Gastroesophageal sphincter (tissue), 4 donors: ENCODE data around the gene PTPRN2. TPM values are rescaled to one million over a fixed set of nuclear protein-coding genes. Genes with fewer than 3 reads are reported as not detected.

Source experiments
- ATAC-seq: fragments of 150-250 bp; one replicate; pipeline ENCODE4 v1.9.1; 2016; ENCODE audit warnings: mild to moderate bottlenecking, moderate library complexity
- H3K27ac ChIP-seq, 4 donors: fragments of 200-600 bp; sonication (generic) in 3 of 4; 1 replicate in 3 of 4; 2 replicates in 1 of 4; pipeline ENCODE4 v1.5.1; 2016 to 2019
- H3K27me3 ChIP-seq: fragments of 200-600 bp; sonication (generic); one replicate; pipeline ENCODE4 v1.5.1; 2019
- H3K36me3 ChIP-seq, 2 donors: fragments of 200-600 bp; sonication (generic); one replicate each; pipeline ENCODE4 v1.5.1; 2019; ENCODE audit warnings: control low read depth in 1 of 2
- H3K4me1 ChIP-seq, 3 donors: fragments of 200-600 bp; sonication (generic); 1 replicate in 2 of 3; 2 replicates in 1 of 3; pipeline ENCODE4 v1.5.1; 2016 to 2019; ENCODE audit warnings: control low read depth in 2 of 3
- H3K4me3 ChIP-seq, 2 donors: fragments of 200-600 bp; sonication (generic); one replicate each; pipeline ENCODE4 v1.5.1; 2019; ENCODE audit warnings: mild to moderate bottlenecking in 1 of 2, moderate library complexity in 1 of 2
- H3K9me3 ChIP-seq, 3 donors: fragments of 200-600 bp; sonication (generic); one replicate each; pipeline ENCODE4 v1.5.1; 2017 to 2019; ENCODE audit warnings: control low read depth in 2 of 3
- CTCF ChIP-seq, 4 experiments: fragments of 200-600 bp in 2 of 4; fragments of 450-650 bp in 2 of 4; sonication (generic) in 1 of 4; IDR thresholded peaks; one replicate each; pipeline ENCODE4 v1.5.1; 2017 to 2019; ENCODE audit warnings: antibody characterized with exemption in 4 of 4, mild to moderate bottlenecking in 2 of 4, moderate library complexity in 2 of 4
- EP300 ChIP-seq: sonication (generic); formaldehyde crosslinking; IDR thresholded peaks from one replicate; pipeline ENCODE4 v1.6.1; 2017; ENCODE audit warnings: antibody characterized with exemption, mild to moderate bottlenecking
- POLR2A ChIP-seq, 2 donors: fragments of 450-650 bp; IDR thresholded peaks; one replicate each; pipeline ENCODE4 v1.6.1; 2017; ENCODE audit warnings: antibody characterized with exemption in 2 of 2, mild to moderate bottlenecking in 2 of 2, moderate library complexity in 1 of 2
- POLR2AphosphoS5 ChIP-seq: sonication (generic); formaldehyde crosslinking; IDR thresholded peaks from one replicate; pipeline ENCODE4 v1.6.1; 2017; ENCODE audit warnings: antibody characterized with exemption
- WGBS, 2 donors: methylation state at CpG; one replicate each; pipeline ENCODE4 v1.1.5; 2018; ENCODE audit warnings: low coverage in 1 of 2; 5-methylcytosine and 5-hydroxymethylcytosine counted together
- total RNA-seq, 4 donors: library from RNA; depleted of rRNA; stranded (reverse); fragments of >200 nt; gene quantifications; one replicate each; pipeline ENCODE4 v1.1.0, GENCODE V29; 2016

Gene PTPRN2
- total RNA-seq, 4 donors from 2014 or later = 1.7 to 4.7 (median 3.3) TPM

- H3K9me3 ChIP-seq = peaks cover 0 to 17% (median 0%) of the 10 kb centered on the region in 3 donors
- no peak for ATAC-seq
- H3K4me1 ChIP-seq = no peaks in the 10 kb centered on the region
- WGBS, 2 donors = 40 to 57% methylated on average over 1 to 5 of the region's 15 CpGs
- H3K27ac ChIP-seq = no peak overlapping the region
- peaks cover 54% of the 10 kb centered on the region for H3K27me3 ChIP-seq
- no peak overlapping the region for H3K4me3 ChIP-seq
- TF ChIP-seq CTCF (IDR thresholded peaks at IDR 0.05) (no peak), EP300 (no peak), POLR2A (IDR thresholded peaks at IDR 0.05) (no peak), POLR2AphosphoS5 (no peak)
- no peaks in the 10 kb centered on the region for H3K36me3 ChIP-seq
These were observed 624.9 kb downstream of the PTPRN2 start for GRCh38 chr7:157962458-157963306.

GRCh38 chr7:157961731-157962457 lies 625.7 kb downstream of the PTPRN2 start:
- ATAC-seq = no peak
- WGBS, 2 donors = 19 to 31% methylated on average over 14 to 17 of the region's 29 CpGs

GRCh38 chr7:157955348-157955999 lies 632.1 kb downstream of the PTPRN2 start:
- H3K36me3 ChIP-seq = no peaks in the 10 kb centered on the region
- no peak overlapping the region for H3K4me3 ChIP-seq
- WGBS, 2 donors = 33 to 50% methylated on average over 3 to 4 of the region's 13 CpGs
- peaks cover 0 to 20% (median 0%) of the 10 kb centered on the region in 3 donors for H3K9me3 ChIP-seq
- no peak overlapping the region for H3K27ac ChIP-seq
- TF ChIP-seq POLR2AphosphoS5 = no peak
- TF ChIP-seq POLR2A (IDR thresholded peaks at IDR 0.05) = no peak
- TF ChIP-seq EP300 = no peak
- no peak for TF ChIP-seq CTCF (IDR thresholded peaks at IDR 0.05)
- H3K27me3 ChIP-seq = peaks cover 53% of the 10 kb centered on the region
- no peak for ATAC-seq
- H3K4me1 ChIP-seq = no peaks in the 10 kb centered on the region

More at GRCh38 chr7:157961731-157962457, 625.7 kb downstream of the PTPRN2 start:
- Histone ChIP-seq H3K27me3 (peaks cover 54% of the 10 kb centered on the region), H3K27ac (no peak overlapping the region), H3K4me1 (no peaks in the 10 kb centered on the region), H3K36me3 (no peaks in the 10 kb centered on the region), H3K9me3 (peaks cover 0 to 17% (median 0%) of the 10 kb centered on the region in 3 donors), H3K4me3 (no peak overlapping the region)
- no peak for TF ChIP-seq POLR2A (IDR thresholded peaks at IDR 0.05)
- TF ChIP-seq CTCF (IDR thresholded peaks at IDR 0.05) = no peak
- TF ChIP-seq EP300 = no peak
- no peak for TF ChIP-seq POLR2AphosphoS5

GRCh38 chr7:157954901-157955300 lies 632.7 kb downstream of the PTPRN2 start:
- ATAC-seq = no peak
- Histone ChIP-seq H3K4me1 (no peaks in the 10 kb centered on the region), H3K4me3 (no peak overlapping the region), H3K36me3 (no peaks in the 10 kb centered on the region), H3K27ac (no peak overlapping the region), H3K27me3 (peaks cover 53% of the 10 kb centered on the region), H3K9me3 (peaks cover 0 to 24% (median 0%) of the 10 kb centered on the region in 3 donors)
- TF ChIP-seq CTCF (IDR thresholded peaks at IDR 0.05) = no peak
- no peak for TF ChIP-seq EP300
- no peak for TF ChIP-seq POLR2A (IDR thresholded peaks at IDR 0.05)
- TF ChIP-seq POLR2AphosphoS5 = no peak
- 87 to 100% methylated on average over 1 to 4 of the region's 7 CpGs for WGBS, 2 donors
